HG02870 (cell line): ENCODE data around the gene VSNL1.

Experiments
- ATAC-seq: cut with Tn5 transposase; IDR thresholded peaks from one replicate; pipeline ENCODE4 v1.9.1; 2021; ENCODE audit warnings: mild to moderate bottlenecking, moderate library complexity; ENCODE audit not compliant: unreplicated experiment

The VSNL1 gene

DNA sequence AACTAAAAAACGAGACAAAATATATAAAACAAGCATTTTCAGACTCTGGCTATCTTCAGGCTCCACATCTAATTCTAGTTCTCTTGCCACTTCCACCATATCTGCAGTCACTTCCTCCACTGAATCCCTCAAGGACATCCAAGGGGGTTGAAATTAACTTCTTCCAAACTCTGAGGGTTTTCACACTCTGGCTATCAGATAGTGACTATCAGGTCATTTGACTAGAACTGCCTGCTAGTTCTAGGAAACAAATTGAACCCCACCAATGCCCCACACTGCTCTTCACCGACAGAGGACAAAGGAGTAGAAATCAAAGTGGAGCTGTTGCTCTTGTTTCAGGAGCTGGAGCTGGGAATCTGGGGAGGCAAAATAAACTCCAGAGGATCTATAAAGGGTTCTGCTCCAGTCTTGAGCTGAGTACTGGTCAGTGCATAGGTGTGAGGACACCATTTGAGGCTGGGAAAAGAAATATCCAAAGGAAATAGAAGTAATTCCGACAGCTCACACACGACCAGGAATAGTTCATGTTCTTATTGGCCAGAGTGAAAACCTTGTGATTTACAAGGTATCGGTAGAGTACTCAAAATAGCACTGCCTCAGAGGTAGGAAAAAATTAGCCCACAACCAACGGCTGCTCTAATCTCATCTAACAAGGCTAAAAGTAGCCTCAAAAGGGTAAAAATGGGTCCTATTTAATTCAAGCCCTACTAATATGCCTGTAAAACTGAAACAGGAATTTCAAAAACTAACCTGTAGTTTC, 141.8 kb downstream of the VSNL1 start:
- ATAC-seq = no peak

GRCh38 chr2:17683981-17684380, 143.5 kb downstream of the VSNL1 start:
- no peak for ATAC-seq

GRCh38 chr2:17688600-17688999, 148.1 kb downstream of the VSNL1 start:
- ATAC-seq = no peak

GRCh38 chr2:17689010-17689409, 148.5 kb downstream of the VSNL1 start:
- ATAC-seq = no peak

DNA sequence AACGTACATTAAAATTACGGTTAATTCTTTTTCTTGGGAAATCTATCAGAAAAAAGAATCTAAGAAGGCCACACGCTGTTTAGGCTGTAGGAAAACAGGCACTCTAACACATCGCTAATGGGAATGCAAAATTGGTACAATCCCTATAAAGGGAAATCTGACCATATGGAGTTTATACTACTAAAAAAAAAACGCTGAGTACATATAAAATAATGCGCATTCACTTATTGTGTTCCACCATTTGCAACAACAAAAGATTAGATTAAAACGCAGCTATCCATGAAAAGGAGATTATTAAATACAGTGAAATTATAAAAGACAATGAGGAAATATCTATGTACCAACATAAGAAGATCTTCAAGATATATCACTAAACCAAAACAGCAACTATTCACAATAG, 150.3 kb downstream of the VSNL1 start:
- ATAC-seq = no peak
